Neural progenitor cell (in vitro differentiated cells): Measurements from ENCODE around the gene BHMT.

Experiments
- EZH2 ChIP-seq: fragments of 200-600 bp; sonication (generic); IDR thresholded peaks from 2 replicates; pipeline ENCODE4 v1.6.1; 2017; ENCODE audit warnings: antibody characterized with exemption, mild to moderate bottlenecking, moderate library complexity
- TF ChIP-seq, protein P1 (sequence below): fragments of 200-600 bp; sonication (generic); IDR thresholded peaks from 2 replicates; pipeline ENCODE4 v1.5.1; 2017; ENCODE audit warnings: antibody characterized with exemption, mild to moderate bottlenecking

GRCh38 chr5:79062436-79062835 lies 49.2 kb upstream of the BHMT start:
- TF ChIP-seq, protein P1, sequence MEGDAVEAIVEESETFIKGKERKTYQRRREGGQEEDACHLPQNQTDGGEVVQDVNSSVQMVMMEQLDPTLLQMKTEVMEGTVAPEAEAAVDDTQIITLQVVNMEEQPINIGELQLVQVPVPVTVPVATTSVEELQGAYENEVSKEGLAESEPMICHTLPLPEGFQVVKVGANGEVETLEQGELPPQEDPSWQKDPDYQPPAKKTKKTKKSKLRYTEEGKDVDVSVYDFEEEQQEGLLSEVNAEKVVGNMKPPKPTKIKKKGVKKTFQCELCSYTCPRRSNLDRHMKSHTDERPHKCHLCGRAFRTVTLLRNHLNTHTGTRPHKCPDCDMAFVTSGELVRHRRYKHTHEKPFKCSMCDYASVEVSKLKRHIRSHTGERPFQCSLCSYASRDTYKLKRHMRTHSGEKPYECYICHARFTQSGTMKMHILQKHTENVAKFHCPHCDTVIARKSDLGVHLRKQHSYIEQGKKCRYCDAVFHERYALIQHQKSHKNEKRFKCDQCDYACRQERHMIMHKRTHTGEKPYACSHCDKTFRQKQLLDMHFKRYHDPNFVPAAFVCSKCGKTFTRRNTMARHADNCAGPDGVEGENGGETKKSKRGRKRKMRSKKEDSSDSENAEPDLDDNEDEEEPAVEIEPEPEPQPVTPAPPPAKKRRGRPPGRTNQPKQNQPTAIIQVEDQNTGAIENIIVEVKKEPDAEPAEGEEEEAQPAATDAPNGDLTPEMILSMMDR = no peak
- TF ChIP-seq EZH2 = no peak
